ENCODE results near the gene UBXN4.

GRCh38 chr2:135709992-135710391, 31.7 kb upstream of the UBXN4 start:
- no peak for TF ChIP-seq EZH2 (IDR thresholded peaks at IDR 0.05; ENCODE audit: insufficient read depth, poor library complexity, severe bottlenecking)
- TF ChIP-seq EZH2phosphoT487 (IDR thresholded peaks at IDR 0.05; ENCODE audit: insufficient read depth, low read depth), result no peak

All from GM23248 (cell line).